Left forelimb (tissue), 1 donor: Measurements from ENCODE around the gene INTS13.
"Not testable (repeated sequence)": the region's sequence is repeated elsewhere in the genome, so short reads cannot be mapped to it uniquely, and the experiment has no call there.

Source experiments
- DNase-seq: peaks from one replicate; pipeline ENCODE4 v3.0.0-alpha.2; 2018; ENCODE audit warnings: low spot score

Gene INTS13

DNA sequence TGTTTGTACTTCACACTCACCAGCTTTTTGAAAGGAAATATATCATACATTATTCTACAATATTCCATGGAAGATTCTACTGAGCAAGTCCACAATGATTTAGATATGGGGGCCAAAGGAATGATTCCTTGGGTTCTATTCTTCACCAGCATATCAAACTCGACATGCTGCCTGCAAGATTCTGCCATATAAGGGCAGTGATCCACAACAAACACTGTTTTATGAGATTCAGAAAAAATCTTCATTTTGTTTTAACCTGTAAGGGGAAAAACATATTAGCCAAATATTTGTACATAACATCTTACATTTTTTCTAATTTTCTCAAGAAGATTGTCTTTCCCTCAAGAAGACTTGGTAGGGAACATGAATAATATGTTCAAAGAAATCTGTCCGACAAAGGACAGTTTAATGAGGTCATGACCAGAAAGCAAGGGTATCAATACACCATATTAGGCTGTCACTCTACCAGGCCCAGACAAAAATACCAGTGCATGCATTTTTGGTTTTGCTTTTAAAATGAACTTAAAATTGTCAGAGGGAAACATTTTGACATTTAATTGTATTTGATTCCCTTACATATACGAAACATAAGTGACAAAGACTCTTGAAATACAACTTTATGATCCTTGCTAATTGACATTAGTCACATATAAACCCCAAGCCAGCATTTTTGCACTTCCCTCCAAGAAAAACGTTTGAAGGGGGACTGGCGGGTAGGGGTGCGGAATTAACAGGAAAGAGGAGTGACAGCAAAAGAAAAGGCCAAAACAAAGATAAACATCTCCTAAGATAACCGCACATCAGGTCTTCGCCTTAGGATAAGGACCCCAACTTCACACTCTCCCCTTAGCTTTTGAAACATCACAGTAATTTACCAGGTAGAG lies 980 bp downstream of the INTS13 start:
- DNase-seq = no peak

DNA sequence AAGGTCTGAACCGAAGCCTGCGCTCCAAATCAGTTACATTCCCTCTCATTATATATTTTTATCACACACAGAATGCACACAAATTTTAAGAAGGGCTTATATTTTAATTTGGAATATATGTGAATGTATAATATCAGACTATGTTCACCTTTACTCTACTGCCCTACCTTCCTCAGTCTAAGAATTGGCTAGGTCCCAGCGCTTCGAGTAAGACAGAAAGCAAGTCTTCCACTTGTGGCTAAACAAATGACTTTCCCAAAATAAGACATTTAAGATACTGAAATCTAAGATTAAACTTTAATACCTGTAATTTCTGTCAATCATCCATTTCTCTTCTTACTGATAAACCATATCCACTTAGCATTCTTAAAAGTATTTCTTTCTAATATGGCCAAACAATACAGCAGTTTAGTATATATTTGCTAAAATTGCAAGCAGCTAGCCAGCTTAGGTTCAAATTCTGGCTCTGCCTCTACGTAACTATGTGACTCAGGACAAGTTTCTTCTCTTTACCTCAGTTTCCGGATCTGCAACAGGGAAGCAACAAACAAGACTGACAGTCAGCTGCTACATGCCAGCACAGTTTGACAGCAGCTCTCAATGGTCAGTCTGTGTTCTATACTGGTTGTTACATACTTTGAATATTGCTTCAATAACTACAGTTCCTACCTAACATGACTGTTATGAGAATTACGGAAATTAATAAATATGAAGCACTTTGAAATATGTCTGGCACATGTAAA lies 2.0 kb downstream of the INTS13 start:
- DNase-seq = no peak

DNA sequence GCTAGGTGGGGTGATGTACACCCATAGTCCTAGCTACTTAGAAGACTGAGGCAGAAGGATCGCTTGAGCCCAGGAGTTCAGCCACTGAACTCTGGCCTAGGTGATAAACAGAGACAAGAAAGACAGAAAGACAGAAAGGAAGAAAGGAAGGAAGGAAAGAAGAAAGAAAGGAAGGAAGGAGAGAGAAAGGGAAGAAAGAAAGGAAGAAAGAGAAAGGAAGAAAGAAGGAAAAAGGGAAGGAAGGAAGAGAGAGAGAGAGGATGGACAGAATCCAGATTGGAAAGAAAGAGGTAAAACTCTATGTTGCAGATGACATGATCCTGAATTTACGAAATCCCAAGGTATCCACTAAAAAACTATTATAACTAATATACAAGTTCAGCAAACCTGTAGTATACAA lies 8.2 kb downstream of the INTS13 start:
- DNase-seq = no peak

DNA sequence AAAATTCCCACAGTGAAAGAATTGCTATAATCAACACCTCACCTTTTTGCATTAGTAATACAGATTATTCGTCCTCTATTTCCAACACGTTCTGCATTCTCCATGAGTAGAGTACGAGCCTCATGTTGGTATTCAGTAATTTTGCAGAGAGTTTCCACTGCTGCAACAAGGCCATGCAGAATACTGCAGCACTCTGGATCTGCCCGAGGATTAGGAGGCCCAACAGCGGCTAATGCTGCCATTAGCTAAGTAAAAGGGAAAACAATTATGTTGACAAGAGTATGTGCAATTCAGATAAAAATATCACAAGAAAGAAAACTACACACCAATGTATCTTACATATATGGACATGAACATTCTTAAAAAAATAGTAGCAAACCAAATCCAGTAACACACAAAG lies 9.1 kb downstream of the INTS13 start:
- no peak for DNase-seq

DNA sequence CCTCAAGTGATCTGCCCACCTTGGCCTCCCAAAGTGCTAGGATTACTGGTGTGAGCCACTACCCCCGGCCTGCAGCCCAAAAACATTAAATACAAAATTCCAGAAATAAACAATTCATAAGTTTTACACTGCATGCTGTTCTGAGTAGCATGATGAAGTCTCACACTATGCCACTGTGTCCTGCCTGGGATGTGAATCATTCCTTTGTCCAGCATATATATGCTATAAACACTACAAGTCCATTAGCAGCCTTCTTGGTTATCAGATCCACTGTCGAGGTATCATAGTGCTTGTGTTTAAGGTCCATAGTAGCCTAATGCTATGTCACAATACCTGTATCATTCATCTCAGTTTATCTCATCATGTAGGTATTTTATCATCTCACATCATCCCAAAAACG lies 15.9 kb downstream of the INTS13 start:
- no peak for DNase-seq

DNA sequence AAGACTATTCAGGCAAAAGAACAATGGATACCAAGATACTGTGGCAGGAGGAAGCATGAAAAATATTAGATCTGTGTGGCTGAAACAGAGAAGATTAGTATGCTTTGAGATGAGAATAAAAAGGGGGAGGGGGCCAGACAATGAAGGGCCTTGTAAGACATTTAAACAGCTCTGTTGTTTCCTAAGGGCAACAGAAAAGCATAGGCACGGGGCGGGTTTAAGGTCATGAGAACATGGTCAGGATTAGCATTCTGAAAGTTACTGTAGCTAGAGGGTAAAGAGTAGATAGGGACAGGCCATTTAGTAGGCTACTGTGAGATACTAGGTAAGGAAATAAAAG lies 18.6 kb downstream of the INTS13 start:
- no peak for DNase-seq

DNA sequence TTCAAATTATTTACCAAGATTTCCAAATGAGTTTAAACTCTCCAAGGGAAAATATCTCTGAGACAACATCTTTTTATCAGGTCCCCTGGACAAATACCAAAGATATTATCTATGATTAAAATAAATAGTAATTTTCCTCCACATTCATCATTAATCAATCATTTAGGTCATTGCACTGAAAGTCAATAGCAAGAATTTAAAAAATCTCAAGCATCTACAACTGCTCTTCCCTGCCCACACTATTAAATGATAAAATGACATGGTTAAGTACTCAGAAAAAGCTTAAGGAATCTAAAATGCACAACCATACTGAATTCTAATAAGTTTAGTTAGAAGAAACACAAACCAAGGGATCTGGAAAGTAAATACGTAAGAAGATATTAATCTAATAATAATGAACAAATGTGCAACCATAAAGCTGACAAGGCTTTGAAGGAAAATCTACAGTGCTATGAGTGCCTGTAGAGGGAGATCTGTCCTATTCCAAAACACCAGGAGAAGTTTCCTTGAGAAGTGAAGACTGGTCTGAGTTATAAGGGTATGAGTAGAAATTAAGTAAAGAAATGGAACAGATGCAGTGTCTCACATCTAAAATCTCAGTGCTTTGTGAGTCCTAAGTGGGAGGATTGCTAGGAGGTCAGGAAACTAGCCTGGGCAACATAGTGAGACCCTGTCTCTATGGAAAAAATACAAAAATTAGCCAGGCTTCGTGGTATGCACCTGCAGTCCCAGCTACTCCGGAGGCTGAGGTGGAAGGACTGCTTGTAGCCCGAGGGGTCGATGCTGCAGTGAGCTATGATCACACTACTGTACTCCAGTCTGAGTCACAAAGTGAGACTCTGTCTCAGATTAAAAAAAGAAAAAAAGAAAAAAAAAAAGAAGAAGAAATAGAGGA lies 19.2 kb downstream of the INTS13 start:
- no peak for DNase-seq

DNA sequence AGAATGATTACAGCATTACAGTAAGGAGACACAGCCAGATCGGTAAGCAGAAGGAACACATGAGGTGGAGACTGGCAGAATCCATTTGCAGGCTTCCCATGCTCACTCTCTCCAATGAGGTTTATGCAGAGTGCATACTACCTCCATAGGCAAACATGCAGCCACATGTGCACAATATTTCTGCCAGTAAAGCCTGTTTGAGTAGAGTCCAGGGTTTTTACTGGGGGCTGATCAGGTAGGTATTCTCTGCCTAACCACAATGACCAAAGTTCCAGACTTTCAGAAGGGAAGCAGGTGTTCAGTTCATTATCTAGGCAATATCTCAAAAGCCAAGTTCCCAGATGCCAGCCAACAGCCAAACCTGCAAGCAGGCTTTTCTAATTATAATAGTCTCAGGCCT lies 31.1 kb downstream of the INTS13 start:
- no peak for DNase-seq

DNA sequence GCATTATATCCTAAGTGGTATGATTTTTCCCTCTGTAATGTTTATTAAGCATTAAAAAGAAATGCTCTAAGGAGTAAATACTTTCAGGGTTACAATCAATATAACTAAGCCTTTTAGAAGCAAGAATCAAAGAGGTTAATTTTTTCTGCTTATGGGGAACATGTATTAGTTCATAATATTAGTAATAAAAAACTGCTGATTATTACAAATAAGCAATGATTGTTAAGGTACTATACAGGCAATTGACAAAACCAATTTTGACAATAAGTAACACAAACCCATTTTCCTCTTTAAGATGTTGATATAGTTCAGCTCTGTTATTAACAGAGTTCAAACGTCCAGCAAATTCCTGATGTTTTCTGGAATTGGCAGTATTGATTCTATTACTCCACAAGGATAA lies 31.8 kb downstream of the INTS13 start:
- no peak for DNase-seq

DNA sequence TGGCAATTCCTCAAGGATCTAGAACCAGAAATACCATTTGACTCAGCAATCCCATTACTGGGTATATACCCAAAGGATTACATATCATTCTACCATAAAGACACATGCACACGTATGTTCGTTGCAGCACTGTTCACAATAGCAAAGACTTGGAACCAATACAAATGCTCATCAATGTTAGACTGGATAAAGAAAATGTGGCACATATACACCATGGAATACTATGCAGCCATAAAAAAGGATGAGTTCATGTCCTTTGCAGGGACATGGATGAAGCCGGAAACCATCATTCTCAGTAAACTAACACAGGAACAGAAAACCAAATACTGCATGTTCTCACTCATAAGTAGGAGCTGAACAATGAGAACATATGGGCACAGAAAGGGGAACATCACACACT lies 34.4 kb downstream of the INTS13 start:
- not testable (repeated sequence) for DNase-seq

DNA sequence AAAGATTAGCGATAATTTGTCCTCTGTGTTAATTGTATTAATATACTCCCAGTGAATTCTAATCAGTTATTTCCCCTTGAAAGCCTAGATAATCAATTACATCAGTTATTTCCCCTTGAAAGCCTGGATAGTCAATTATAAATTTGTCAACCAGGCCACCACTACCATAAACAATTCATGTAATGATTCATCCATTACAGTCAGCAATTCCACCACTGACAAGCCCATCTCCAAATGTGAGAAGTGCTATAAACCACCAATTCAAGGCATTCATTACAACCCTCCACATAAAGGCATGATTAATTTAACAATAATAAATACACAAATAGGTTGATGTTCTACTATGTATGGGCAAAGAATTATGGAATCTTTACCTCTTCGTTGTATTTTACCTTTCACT lies 40.9 kb downstream of the INTS13 start:
- no peak for DNase-seq

DNA sequence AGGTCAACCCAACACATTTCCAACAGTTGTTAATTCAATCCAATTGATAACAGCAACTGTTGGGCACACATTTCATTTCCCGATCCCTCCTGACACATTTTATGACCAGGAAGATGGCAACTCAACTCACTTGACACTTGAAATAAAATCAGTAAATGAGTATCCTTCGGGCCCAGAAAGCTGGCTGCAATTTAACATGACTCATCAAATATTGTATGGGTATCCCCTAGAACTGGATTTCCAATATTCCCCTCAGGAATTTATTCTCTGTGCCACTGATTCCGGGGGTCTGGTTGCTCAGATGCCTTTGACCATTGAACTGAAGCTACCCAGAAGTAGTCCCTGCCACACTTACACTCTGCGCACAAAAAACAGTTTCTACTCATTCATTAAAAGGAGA lies 42.1 kb downstream of the INTS13 start:
- no peak for DNase-seq

DNA sequence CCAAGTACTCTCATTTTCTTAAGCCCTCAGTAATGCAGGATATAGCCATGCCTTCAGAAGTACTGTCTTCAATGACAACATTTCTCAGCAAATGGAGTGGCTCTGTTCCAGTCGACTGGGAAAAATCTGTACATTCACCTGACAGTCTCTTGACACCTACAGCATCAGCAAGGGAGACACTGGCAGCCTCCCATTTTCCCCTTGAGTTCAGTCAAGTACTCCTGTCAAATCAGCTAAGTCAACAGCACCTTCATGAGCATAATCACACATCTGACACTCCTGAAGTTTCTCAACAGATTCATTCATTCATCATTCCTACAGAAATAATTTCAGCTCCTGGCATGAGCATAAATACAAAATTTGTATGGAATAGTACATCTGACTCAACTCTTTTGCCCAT lies 46.1 kb downstream of the INTS13 start:
- no peak for DNase-seq

DNA sequence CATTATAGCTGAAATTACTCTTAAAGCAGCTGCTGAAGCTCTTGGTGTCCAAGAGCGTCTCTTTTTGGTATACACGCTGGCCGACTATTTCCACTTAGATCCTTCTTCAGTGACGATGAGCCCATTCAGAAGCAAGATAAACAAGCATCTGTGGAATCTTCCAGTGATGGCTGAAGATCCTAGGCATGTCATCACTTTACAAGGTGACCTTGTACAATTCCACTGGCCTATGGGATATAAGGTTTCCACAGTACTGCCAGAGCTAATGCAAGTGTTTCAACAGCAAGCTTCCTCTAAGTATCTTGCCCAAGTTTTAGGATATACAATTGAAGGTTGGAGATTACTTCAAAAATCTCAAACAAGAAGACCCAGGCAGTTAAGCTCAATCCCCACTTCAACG lies 47.0 kb downstream of the INTS13 start:
- no peak for DNase-seq

DNA sequence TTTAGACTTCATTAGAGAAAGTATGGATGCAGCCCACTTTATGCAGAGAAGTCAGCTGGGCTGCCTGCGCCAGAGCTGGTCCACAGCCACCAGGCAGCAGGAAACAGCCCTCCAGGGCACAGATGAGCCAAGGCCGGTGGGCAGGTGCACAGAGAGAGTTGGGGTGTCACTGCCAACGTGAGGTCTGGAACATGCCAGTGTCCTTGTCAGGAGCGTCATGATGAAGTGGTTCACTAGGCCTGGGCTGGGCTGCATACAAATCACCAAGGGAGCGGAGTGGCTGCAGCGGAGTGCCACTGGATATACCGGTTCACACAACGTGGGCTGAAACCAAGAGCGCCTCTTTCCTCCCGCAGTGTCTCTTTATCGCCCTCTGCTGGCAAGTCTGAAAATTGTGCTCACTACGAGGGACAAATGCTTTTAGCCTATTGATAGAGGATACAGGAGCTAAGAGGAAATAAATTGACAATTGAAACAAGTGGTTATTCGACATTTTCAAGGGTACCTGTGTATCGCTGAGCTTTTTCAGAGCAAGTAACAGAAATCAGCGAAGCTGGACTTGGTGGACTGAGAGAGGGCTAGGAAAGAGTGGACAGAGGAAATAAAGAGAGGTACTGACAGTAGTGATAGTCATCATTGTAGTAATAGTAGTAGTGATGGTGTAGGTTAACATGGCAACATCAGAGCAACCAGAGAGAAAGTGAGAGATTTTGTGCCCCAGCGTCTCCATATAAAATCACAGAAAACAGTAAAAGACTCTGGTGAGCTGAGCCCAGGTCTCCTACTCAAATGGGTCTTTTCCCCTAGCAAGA lies 52.8 kb downstream of the INTS13 start:
- peak; percentile 81 for DNase-seq

DNA sequence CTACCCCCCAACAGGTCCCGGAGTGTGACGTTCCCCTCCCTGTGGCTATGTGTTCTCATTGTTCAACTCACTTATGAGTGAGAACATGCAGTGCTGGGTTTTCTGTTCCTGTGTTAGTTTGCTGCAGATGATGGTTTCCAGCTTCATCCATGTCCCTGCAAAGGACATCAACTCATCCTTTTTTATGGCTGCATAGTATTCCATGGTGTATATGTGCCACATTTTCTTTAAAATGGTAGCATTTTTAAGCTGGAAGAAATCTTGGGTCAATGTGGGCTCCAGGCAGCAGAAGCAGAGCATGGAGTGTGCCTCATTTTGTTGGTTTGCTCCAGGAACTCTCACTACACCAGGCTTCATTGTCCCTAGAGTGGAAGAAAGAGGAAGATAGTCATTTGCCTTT lies 57.2 kb downstream of the INTS13 start:
- no peak for DNase-seq

DNA sequence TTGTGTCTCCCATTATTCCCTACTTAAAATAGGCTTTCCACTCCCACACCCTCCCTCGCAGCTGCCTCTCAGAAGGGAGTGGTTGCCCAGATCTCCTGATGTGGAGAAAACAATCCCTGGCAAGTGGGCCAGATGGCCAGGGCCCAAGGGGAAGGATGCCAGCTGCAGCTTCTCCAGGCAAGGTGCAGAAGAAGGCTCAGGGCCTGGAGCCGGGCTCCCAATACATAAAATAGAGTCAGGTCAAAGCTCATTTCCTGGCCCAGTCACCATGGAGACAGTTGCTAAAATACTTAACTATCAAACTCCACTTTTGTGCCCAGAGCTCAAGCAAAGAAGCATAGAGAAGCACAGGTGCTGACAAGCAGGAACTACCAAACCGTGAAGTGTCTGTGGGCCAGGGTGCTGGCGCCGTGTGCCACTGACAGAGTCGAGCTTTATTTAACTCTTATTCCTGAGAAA lies 59.1 kb downstream of the INTS13 start:
- DNase-seq = peak; percentile 77

DNA sequence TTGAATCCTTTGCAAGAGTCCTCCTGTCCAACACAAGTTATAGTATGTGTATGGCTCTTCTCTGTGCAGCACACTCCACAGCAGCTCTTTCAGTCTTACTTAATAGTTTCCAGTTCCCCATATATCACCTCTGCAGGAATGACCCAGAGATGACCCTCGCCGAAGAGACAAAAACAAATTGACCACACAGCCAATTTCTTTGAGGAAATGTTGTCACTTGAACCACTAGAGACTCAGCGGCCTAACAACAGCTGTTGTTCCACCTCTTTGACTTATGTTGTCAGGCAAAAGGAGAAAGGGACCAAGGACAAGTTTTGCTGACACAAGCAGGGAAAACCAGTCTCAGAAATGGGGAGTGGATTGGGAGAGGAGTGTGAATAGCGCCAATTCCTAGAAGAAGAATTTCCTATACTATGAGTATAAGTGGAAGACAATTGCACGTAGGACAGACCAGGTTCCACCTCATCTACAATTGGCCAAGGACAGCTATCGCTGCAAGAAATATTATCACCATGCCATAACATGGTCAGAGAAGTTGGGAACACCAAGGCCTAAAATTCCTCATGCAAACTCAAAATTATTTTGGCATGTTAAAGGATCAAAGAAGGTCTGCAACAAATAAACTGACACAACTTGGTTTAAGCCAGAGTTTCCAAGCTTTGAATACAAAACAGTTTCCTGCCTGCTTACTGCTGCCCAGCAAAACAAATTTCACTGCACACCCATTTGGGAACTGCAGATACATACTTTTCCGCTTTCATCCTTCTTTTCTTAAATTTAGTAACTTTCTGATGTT lies 63.1 kb downstream of the INTS13 start:
- DNase-seq = no peak

DNA sequence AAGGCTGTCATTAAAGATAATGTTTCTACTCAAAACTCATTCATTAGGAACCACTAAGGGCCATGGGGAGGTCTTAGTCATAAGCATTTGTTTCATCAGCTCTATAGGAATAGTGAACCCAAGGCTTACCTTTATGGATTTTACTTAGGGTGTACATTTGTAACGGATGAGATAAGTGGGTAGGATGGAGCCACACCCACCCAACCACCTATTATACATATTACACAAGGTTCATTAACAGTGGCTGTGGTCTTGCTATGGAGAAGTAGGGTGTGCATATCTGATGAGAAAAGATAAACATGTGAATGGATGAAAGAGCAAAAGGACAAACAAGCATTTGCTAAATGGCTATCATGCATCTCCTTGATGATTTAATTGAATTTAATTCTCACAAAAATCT lies 65.2 kb downstream of the INTS13 start:
- no peak for DNase-seq

DNA sequence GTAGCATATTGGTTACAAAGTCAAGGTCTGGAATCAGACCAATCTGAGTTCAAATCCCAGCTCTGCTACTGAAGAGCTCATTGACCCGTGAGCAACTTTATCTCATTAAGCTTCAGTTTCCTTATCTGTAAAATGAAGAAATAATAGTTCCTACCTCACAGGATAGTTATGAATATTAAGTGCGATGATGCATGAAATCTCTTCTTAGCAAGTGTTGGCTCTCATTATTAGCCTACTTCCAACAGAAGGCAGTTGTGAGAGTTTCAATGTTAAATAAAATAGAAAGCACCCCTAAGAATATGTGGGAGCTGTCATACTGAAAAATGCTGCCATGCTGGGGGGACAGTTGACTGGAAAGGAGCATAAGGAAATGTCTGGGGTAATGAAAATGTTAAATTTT lies 65.8 kb downstream of the INTS13 start:
- no peak for DNase-seq
